ENCODE measurements around the gene MYO18A. TPM values are rescaled to one million over a fixed set of nuclear protein-coding genes. Genes with fewer than 3 reads are reported as not detected.
"Not testable (repeated sequence)": the region's sequence is repeated elsewhere in the genome, so short reads cannot be mapped to it uniquely, and the experiment has no call there.

MYO18A gene
- total RNA-seq, 1 experiment from 2014 or later, result 10.6 TPM

DNA sequence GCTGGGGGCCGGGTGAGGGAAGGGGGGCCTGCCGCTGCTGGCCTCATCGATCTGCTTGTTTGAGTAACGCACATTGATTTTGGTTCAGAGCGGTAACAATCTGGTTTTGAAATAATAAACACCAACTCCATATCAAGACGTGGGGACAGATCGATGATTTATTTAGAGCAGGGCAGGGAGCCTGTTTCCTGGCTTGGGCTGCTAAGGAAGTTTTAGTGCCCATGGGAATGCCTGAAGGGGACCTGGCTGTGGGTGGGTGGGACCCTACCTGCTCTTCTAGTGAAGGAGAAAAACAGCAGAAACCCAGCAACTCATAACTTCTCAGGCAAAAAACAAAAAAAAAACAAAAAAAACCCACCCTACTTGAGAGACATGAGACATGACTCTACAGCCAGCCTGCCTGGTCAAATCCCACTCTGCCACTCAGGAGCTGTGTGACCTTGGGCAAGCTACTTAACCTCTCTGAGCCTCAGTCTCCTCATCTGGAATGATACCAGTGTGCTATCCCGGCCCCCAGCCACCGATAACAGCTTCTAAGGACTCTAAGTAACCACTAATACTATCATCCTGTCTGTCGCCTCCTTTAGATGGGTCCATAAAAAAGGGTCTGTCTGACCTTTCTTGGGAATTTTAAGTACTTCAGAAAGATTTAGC lies 71.2 kb downstream of the MYO18A start:
- no peak for DNase-seq (ENCODE audit: extremely low read depth, low read depth)

DNA sequence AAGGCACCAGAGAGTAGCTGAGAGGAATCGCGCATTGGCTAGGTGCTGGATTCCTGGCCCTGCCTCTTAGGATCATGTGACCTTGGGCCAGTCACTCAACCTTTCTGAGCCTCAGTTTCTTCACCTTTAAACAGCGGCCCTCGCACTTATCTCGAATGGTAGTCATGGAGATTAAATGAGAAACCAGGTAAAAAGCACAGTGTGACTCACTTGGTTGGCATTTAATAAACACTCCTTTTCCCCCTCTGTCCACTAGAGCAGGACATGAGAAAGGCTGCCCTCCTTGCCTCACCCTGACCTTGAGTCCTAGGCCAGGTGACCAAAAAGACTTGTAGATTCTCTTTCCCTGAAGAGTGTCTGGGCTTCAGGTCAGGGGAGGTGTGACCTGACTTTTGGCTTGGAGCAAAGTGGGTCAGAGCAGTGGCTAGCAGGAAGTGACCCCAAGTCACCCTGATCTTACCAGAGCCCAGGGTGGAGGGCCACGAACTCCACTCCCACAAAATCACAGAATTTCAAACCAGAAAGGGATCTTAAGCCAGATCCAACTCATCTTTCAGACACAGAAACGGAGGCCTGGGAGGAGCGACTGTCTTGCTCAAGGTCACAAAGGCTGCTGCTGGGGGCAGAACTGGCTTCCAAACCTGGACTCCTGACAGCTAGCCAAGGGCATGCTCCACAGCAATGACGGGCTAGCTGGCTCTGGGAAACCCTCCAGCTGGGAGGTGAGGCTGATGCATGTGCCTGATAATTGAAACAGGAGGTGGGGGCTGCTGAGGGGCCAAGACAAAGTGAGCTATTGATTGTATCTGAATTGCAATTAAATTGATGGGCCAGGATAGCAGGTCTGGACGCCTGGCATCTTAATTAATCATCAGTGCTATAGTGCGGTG lies 72.0 kb downstream of the MYO18A start:
- no peak for DNase-seq (ENCODE audit: extremely low read depth, low read depth)

- DNase-seq (ENCODE audit: extremely low read depth, low read depth), result no peak
Observed at GRCh38 chr17:29107084-29107483, 73.1 kb downstream of the MYO18A start.

- DNase-seq (ENCODE audit: extremely low read depth, low read depth), result no peak
Observed at GRCh38 chr17:29103341-29103740, 76.9 kb downstream of the MYO18A start.

DNA sequence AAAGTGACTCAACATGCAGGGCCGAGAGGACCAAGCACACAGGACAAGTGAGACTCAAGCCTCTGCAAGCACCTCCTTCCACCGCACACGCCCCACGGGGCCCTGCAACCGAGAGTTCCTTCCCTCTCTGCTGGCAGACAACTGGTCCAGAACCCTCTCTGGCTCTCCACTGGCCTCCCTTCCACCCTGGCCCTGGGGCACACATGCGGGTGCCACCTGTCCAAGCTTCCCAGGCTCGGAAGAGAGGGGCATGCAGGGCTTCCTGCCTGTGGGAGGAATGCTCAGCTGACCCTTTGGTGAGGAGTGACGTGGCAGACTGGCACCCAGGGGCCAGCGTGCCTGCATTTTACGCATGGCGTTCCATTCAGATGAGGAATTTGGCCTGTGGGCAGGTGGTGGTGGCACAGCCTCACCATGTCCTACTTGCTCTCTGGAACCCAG lies 77.4 kb downstream of the MYO18A start:
- DNase-seq (ENCODE audit: extremely low read depth, low read depth), result no peak

- no peak for DNase-seq (ENCODE audit: extremely low read depth, low read depth)
Observed at GRCh38 chr17:29102046-29102445, 78.2 kb downstream of the MYO18A start.

GRCh38 chr17:29100296-29100695 lies 79.9 kb downstream of the MYO18A start:
- DNase-seq (ENCODE audit: extremely low read depth, low read depth), result no peak

- DNase-seq (ENCODE audit: extremely low read depth, low read depth), result no peak
Observed at GRCh38 chr17:29099527-29099926, 80.7 kb downstream of the MYO18A start.

DNA sequence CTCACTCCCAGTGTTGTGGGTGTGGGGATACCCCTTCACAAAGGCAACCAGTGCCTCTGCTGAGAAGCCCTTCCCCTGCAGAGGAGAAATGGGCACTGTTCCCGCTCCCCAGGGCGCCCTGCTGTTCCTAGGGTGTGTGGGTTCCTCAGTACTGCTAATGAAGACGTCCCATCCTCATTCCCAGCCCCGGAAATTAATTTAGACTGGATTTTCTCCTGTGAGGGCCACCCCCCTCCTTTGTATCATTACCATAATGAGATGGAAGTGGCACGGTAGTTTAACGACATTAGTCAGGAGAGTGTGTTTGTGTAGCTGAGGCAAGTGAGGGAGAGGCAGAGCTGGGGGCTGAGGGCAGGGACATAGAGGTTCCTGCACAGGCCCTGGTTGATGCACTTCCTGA lies 84.1 kb downstream of the MYO18A start:
- no peak for DNase-seq (ENCODE audit: extremely low read depth, low read depth)

DNA sequence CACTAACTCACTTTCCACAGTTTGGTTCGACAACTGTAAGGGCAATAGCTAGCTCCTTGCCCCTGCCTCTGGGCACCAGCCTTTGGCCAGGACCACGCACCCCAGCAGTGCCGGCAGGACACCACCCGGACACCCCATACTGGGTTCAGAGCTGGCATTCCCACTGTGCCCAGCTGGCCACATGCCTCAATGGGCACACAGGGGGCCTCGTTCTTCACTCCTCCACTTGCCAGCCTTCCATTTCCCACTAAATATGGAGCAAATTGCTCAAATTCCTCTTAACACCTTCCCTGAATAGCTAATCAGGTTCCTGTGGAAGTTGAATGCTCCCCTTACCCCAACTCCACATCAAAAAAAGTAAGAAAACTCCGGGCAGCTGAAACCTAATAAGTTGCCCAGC lies 84.8 kb downstream of the MYO18A start:
- DNase-seq (ENCODE audit: extremely low read depth, low read depth), result no peak

DNA sequence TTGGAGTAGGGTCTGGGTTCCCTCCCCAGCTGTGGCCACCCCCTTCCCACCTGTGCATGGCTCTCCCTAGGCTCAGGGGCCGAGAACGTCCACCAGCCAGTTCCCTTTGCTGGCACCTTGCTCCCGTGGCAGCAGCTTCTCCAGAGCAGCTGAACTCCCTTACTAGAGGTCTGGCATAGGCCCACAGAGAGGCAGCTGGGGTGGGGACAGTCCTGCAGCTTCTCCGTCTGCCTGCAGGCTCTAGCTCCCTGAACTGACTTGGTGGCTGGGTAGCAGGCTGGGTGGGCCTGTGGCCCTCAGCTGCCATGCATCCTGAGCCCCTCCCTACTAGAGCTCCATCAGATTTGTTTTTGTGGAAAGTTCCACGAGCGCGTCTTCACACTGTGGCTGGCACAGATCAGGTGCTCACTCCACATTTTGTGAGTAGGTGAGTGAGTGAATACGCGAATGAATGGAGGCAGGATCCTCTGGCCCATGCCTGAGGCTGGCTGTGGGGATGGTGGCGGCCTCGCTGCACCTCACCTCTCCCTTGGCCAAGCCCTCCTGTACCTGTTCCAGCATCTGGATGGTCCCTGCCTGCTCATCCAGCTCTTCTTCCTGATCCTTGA lies 86.0 kb downstream of the MYO18A start:
- no peak for DNase-seq (ENCODE audit: extremely low read depth, low read depth)

DNA sequence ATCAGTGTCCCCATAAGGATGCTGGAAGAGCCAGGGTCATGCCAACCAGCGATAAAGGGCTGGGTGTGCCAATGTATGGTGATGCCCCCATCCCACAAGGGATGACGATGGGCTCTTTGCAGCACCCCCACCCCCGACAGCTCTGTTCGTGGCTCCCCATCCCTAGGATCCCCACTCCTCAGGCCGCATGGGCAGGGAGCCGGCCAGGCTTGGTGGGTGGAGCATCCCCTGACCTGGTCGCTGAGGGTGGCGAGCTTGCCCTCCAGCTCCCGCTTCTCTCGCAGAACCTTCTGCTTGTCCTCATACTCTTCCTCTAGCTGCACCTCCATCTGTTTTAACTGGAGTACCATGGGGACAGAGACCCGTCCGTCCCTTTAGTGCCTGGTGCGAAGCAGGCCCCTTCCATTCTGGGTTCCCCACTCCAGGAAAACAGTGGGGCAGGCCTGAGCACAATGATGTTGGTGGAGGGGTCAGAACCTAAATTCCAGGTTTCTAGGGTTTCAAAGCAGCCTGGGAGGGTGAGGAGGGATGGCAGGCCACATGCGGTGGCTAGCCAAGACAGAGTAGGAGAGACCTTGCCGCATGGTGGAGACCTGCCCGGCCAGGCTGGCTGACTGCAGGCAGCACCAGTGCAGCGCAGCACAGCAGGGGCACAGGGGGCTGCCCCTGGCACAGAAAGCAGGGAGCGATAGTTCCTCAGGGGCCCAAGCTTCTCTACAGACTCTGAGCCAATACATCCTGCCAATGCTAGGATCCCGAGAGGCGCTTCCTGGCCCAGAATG lies 86.9 kb downstream of the MYO18A start:
- no peak for DNase-seq (ENCODE audit: extremely low read depth, low read depth)

DNA sequence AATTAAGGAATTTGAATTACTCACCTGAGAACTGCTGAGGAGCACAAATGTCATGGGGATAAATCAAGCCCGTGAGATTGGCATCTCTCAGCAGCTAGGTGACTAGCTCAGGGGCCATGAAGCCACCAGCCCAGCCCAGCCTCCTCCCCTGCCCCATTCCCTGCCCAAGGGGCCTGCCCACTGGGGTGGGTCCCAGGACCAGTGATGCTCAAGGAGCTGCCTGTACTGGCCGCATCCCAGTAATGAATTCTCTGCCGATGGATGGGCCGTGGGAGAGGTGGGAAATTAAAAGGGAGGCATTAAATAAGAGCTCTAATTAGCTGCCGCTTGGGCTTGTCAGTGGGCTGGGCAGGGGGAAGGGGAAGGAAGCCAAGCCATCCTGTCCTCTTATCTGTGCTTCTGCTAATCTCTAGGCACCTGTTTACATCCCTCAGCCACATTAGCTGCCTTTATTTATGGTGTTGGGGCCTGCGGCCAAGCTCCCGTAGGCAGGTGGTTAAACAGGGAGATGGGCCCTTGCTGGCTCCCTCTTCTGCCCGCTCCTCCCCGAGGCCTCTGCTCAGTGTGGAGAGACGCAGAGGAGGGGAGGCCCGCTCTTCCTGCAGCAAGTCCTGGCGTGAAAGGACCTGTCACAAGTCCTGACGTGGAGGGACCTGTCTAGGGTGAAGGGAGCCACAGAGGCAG lies 88.5 kb downstream of the MYO18A start:
- DNase-seq (ENCODE audit: extremely low read depth, low read depth), result no peak

DNA sequence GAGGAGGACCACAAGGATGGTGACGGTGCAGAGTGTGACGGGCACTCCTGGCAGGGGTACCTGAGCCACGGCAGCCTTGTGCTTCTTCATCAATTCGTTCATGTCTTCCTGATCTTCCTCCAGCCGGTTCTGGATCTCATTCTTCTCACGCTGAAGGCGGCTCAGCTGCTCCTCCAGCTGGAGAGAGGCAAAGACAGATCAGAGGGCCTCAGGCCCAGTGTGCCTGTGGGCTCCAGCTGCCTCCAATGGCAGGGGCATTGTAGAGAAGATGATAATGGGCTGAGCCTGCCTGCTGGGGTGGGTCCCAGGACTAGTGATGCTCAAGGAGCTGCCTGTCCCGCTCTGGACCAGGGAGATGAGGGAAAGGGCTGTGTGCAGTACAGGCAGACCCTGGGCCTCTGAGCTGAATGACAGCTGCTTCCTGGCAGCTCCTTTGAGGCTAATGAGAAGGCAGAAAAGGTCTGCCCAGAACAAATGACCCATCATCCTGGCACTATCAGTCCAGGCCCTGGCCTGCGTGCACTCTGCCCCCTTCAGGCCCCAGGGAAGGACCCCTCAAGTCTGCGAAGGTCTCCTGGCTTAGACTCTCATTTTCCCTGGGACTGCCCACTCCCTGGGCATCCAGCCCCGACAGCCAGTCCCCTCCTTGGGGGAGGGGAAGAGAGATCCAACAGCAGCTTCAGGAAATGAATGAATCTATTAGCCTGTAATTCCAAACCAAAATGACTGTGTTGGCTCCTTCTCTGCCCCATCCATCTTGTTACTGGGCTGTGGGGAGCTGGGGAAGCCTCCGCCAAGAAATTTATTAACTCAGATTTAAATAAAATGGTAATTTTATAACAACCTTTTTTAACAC lies 89.2 kb downstream of the MYO18A start:
- DNase-seq (ENCODE audit: extremely low read depth, low read depth), result no peak

DNA sequence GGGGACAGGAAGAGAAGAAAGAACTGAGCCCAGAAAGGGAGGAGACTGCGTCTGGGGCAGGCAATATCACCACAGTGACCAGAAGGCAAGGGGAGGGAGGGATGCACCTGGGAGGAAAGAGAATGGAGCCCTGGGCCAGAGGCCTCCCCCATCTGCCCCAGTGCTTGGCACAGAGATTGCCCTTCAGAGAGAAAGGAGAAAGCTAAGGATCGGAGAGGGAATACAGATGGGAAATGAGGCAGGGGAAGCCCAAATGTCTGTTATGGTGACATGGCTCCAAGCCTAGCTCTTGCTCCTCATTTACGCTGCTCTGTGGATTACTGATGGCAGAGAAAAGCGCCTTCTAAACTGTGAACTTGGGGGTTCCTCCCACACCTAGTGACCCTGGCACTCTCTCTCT lies 90.1 kb downstream of the MYO18A start:
- DNase-seq (ENCODE audit: extremely low read depth, low read depth), result no peak

DNA sequence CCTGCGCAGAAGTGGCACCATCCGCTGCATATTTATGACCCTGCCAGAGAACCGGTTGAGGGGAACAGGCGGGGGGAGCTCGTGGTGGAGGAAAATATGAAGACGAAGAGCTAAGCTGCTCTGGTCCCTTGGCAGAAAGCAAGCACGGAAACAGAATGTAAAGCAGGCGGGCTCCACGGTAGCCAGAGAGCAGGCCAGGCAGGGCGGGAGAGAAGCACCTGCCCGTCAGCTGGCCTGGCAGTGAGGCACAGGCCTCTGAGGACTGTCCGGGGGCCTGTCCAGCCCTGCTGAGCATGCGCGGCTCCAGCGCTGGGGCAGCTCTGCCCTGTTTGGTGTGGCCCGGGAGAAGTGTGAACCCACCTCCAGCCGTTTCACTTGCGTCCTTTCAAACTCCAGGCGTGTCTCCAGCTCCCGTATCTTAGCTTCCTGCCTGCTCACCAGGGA lies 90.6 kb downstream of the MYO18A start:
- DNase-seq (ENCODE audit: extremely low read depth, low read depth), result no peak

- not testable (repeated sequence) for DNase-seq (ENCODE audit: extremely low read depth, low read depth)
Observed at GRCh38 chr17:29088782-29089181, 91.4 kb downstream of the MYO18A start.

- DNase-seq (ENCODE audit: extremely low read depth, low read depth), result no peak
Observed at GRCh38 chr17:29086628-29087332, 93.4 kb downstream of the MYO18A start.

GRCh38 chr17:29085223-29085622 lies 95.0 kb downstream of the MYO18A start:
- no peak for DNase-seq (ENCODE audit: extremely low read depth, low read depth)
